ENCODE data around the gene PRSS12. TPM values are rescaled to one million over a fixed set of nuclear protein-coding genes. Genes with fewer than 3 reads are reported as not detected.

Gene PRSS12
- total RNA-seq, 2 experiments from 2014 or later = not detected

GRCh38 chr4:118259111-118259510 is 93.7 kb downstream of the PRSS12 start:
- no peak for DNase-seq (ENCODE audit: low spot score)
- ChIA-PET CTCF (ENCODE audit: unreplicated experiment) (no interaction called here), POLR2A (no interaction called here)
- H3K4me1 ChIP-seq (ENCODE audit: insufficient read depth, low read length, poor library complexity, severe bottlenecking) = no peaks in the 10 kb centered on the region
- no peak overlapping the region for H3K4me3 ChIP-seq (ENCODE audit: low read depth, low read length, poor library complexity, severe bottlenecking)
- TF ChIP-seq EZH2phosphoT487 (IDR thresholded peaks at IDR 0.05; ENCODE audit: borderline replicate concordance, low read depth, low read length) (no peak), CTCF (conservative IDR thresholded peaks at IDR 0.05; ENCODE audit: low read length) (no peak)
- H3K79me2 ChIP-seq (ENCODE audit: insufficient read depth, low read depth, low read length) = no peaks in the 10 kb centered on the region
- no peak overlapping the region for H3K4me2 ChIP-seq (ENCODE audit: low read length)
- H3K9me3 ChIP-seq (ENCODE audit: low read length) = no peaks in the 10 kb centered on the region
- intact Hi-C loops (cut with micrococcal nuclease; ENCODE audit: unreplicated experiment) = no loop called here
- BruUV-seq (replicated peaks) = no TSS peak
- no peaks in the 10 kb centered on the region for H4K20me1 ChIP-seq (ENCODE audit: insufficient read depth, low read length)
- no peaks in the 10 kb centered on the region for H3K36me3 ChIP-seq (ENCODE audit: insufficient read depth, low read length)
- H3K9me2 ChIP-seq (ENCODE audit: insufficient read depth, low read length) = no peaks in the 10 kb centered on the region
- no peak overlapping the region for H2AFZ ChIP-seq (ENCODE audit: low read length)
- H3K27ac ChIP-seq (ENCODE audit: low read depth, low read length, poor library complexity, severe bottlenecking) = no peak overlapping the region

GRCh38 chr4:118254368-118254767 is 98.4 kb downstream of the PRSS12 start:
- DNase-seq (ENCODE audit: low spot score) = no peak
- TF ChIP-seq EZH2phosphoT487 (IDR thresholded peaks at IDR 0.05; ENCODE audit: borderline replicate concordance, low read depth, low read length) (no peak), CTCF (conservative IDR thresholded peaks at IDR 0.05; ENCODE audit: low read length) (no peak)
- Histone ChIP-seq H3K79me2 (ENCODE audit: insufficient read depth, low read depth, low read length) (no peaks in the 10 kb centered on the region), H3K9me2 (ENCODE audit: insufficient read depth, low read length) (no peaks in the 10 kb centered on the region), H3K4me1 (ENCODE audit: insufficient read depth, low read length, poor library complexity, severe bottlenecking) (no peaks in the 10 kb centered on the region), H3K27ac (ENCODE audit: low read depth, low read length, poor library complexity, severe bottlenecking) (no peak overlapping the region), H3K4me2 (ENCODE audit: low read length) (no peak overlapping the region), H3K36me3 (ENCODE audit: insufficient read depth, low read length) (no peaks in the 10 kb centered on the region), H2AFZ (ENCODE audit: low read length) (no peak overlapping the region), H3K4me3 (ENCODE audit: low read depth, low read length, poor library complexity, severe bottlenecking) (no peak overlapping the region), H4K20me1 (ENCODE audit: insufficient read depth, low read length) (no peaks in the 10 kb centered on the region), H3K9me3 (ENCODE audit: low read length) (no peaks in the 10 kb centered on the region)
- BruUV-seq (replicated peaks) = no TSS peak
- ChIA-PET POLR2A (no interaction called here), CTCF (ENCODE audit: unreplicated experiment) (no interaction called here)
- intact Hi-C loops (cut with micrococcal nuclease; ENCODE audit: unreplicated experiment) = no loop called here

GRCh38 chr4:118249890-118250289 is 102.9 kb downstream of the PRSS12 start:
- no peak overlapping the region for H3K4me3 ChIP-seq (ENCODE audit: low read depth, low read length, poor library complexity, severe bottlenecking)
- intact Hi-C loops (cut with micrococcal nuclease; ENCODE audit: unreplicated experiment) = no loop called here
- POLR2A ChIA-PET = no interaction called here
- no peaks in the 10 kb centered on the region for H3K79me2 ChIP-seq (ENCODE audit: insufficient read depth, low read depth, low read length)
- no peak overlapping the region for H2AFZ ChIP-seq (ENCODE audit: low read length)
- H3K9me2 ChIP-seq (ENCODE audit: insufficient read depth, low read length) = no peaks in the 10 kb centered on the region
- TF ChIP-seq EZH2phosphoT487 (IDR thresholded peaks at IDR 0.05; ENCODE audit: borderline replicate concordance, low read depth, low read length) = no peak
- TF ChIP-seq CTCF (conservative IDR thresholded peaks at IDR 0.05; ENCODE audit: low read length) = no peak
- H3K36me3 ChIP-seq (ENCODE audit: insufficient read depth, low read length) = no peaks in the 10 kb centered on the region
- no peak for DNase-seq (ENCODE audit: low spot score)
- H4K20me1 ChIP-seq (ENCODE audit: insufficient read depth, low read length) = no peaks in the 10 kb centered on the region
- CTCF ChIA-PET (ENCODE audit: unreplicated experiment) = no interaction called here
- H3K4me1 ChIP-seq (ENCODE audit: insufficient read depth, low read length, poor library complexity, severe bottlenecking) = no peaks in the 10 kb centered on the region
- H3K9me3 ChIP-seq (ENCODE audit: low read length) = no peaks in the 10 kb centered on the region
- H3K4me2 ChIP-seq (ENCODE audit: low read length) = no peak overlapping the region
- no peak overlapping the region for H3K27ac ChIP-seq (ENCODE audit: low read depth, low read length, poor library complexity, severe bottlenecking)
- BruUV-seq (replicated peaks) = no TSS peak
